HCT116 (cell line): ENCODE results near the gene C4orf54.

Experiments used
- EZH2 ChIP-seq: fragments of 200-600 bp; sonication (generic); IDR thresholded peaks from 2 replicates; pipeline ENCODE4 v1.6.1; 2017; ENCODE audit warnings: antibody characterized with exemption, mixed run types
- EZH2phosphoT487 ChIP-seq: fragments of 200-600 bp; IDR thresholded peaks from 2 replicates; pipeline ENCODE4 v1.6.1; 2018; ENCODE audit warnings: antibody characterized with exemption, borderline replicate concordance
- POLR2A ChIP-seq: IDR thresholded peaks from 2 replicates; pipeline ENCODE4 v1.7.0; 2011; ENCODE audit warnings: borderline replicate concordance; ENCODE audit not compliant: insufficient read depth, insufficient read length; ENCODE audit errors: extremely low read depth
- SIN3A ChIP-seq: IDR thresholded peaks from 2 replicates; pipeline ENCODE4 v1.6.1; 2012; ENCODE audit warnings: low read depth
- SP1 ChIP-seq: IDR thresholded peaks from 2 replicates; pipeline ENCODE4 v1.6.1; 2012; ENCODE audit warnings: low read depth
- SRF ChIP-seq: IDR thresholded peaks from 2 replicates; pipeline ENCODE4 v1.6.1; 2012; ENCODE audit warnings: low read depth
- YY1 ChIP-seq: IDR thresholded peaks from 2 replicates; pipeline ENCODE4 v1.6.1; 2011; ENCODE audit warnings: low read length, low read depth, moderate library complexity, mild to moderate bottlenecking; ENCODE audit not compliant: insufficient replicate concordance; ENCODE audit errors: extremely low read depth
- ZNF274 ChIP-seq: fragments of 200-500 bp; sonication (Bioruptor generic); IDR thresholded peaks from 2 replicates; pipeline ENCODE4 v1.6.1; 2014; ENCODE audit warnings: mild to moderate bottlenecking, low read depth, low read length, inconsistent platforms
- TF ChIP-seq, protein P1 (sequence below), 3 experiments: fragments of 200-600 bp in 1 of 3; sonication (generic) in 1 of 3; IDR thresholded peaks in 2 of 3; conservative IDR thresholded peaks in 1 of 3; 2 replicates each; pipeline ENCODE4 v1.5.1; 2012 to 2017; ENCODE audit warnings: low read depth in 2 of 3, low read length in 2 of 3, antibody characterized with exemption in 1 of 3, borderline replicate concordance in 1 of 3, control low read depth in 1 of 3, mild to moderate bottlenecking in 1 of 3, mixed read lengths in 1 of 3, mixed run types in 1 of 3, moderate library complexity in 1 of 3; ENCODE audit not compliant: insufficient read depth in 1 of 3
- TF ChIP-seq, protein P2 (sequence below): IDR thresholded peaks from 2 replicates; pipeline ENCODE4 v1.6.1; 2012; ENCODE audit warnings: low read depth

DNA sequence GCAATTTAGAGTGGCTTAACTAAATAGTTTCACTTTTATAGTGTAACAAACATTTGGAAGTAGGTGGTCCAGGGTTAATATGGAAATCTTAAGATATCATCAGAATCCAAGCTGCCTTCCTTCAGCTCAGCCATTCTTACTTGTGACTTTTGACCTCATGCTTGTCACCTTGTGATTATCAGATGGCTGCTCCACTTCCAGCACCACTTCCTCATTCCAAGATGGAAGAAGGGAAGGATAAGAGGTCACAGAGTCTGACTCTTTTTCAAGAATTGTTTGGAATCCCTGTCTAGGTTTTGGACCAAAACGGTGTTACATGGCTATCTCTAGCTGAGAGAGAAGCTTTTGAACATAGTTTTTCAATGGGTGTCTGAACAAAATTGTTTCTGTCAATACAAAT lies 43.1 kb downstream of the C4orf54 start:
- TF ChIP-seq, protein P1, sequence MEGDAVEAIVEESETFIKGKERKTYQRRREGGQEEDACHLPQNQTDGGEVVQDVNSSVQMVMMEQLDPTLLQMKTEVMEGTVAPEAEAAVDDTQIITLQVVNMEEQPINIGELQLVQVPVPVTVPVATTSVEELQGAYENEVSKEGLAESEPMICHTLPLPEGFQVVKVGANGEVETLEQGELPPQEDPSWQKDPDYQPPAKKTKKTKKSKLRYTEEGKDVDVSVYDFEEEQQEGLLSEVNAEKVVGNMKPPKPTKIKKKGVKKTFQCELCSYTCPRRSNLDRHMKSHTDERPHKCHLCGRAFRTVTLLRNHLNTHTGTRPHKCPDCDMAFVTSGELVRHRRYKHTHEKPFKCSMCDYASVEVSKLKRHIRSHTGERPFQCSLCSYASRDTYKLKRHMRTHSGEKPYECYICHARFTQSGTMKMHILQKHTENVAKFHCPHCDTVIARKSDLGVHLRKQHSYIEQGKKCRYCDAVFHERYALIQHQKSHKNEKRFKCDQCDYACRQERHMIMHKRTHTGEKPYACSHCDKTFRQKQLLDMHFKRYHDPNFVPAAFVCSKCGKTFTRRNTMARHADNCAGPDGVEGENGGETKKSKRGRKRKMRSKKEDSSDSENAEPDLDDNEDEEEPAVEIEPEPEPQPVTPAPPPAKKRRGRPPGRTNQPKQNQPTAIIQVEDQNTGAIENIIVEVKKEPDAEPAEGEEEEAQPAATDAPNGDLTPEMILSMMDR (IDR thresholded peaks at IDR 0.05 in 2 of 3, conservative IDR thresholded peaks at IDR 0.05 in 1 of 3; ENCODE audit: borderline replicate concordance in 1 of 3, insufficient read depth in 1 of 3, low read depth in 2 of 3, low read length in 2 of 3) = no peak
- TF ChIP-seq EZH2 = no peak
- no peak for TF ChIP-seq YY1
- no peak for TF ChIP-seq SP1
- no peak for TF ChIP-seq POLR2A
- TF ChIP-seq, protein P2, sequence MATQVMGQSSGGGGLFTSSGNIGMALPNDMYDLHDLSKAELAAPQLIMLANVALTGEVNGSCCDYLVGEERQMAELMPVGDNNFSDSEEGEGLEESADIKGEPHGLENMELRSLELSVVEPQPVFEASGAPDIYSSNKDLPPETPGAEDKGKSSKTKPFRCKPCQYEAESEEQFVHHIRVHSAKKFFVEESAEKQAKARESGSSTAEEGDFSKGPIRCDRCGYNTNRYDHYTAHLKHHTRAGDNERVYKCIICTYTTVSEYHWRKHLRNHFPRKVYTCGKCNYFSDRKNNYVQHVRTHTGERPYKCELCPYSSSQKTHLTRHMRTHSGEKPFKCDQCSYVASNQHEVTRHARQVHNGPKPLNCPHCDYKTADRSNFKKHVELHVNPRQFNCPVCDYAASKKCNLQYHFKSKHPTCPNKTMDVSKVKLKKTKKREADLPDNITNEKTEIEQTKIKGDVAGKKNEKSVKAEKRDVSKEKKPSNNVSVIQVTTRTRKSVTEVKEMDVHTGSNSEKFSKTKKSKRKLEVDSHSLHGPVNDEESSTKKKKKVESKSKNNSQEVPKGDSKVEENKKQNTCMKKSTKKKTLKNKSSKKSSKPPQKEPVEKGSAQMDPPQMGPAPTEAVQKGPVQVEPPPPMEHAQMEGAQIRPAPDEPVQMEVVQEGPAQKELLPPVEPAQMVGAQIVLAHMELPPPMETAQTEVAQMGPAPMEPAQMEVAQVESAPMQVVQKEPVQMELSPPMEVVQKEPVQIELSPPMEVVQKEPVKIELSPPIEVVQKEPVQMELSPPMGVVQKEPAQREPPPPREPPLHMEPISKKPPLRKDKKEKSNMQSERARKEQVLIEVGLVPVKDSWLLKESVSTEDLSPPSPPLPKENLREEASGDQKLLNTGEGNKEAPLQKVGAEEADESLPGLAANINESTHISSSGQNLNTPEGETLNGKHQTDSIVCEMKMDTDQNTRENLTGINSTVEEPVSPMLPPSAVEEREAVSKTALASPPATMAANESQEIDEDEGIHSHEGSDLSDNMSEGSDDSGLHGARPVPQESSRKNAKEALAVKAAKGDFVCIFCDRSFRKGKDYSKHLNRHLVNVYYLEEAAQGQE = no peak
- no peak for TF ChIP-seq EZH2phosphoT487
- TF ChIP-seq SIN3A = no peak
- TF ChIP-seq ZNF274 = no peak
- no peak for TF ChIP-seq SRF
